Ishikawa (cell line): ENCODE measurements around the gene SENP1.

Experiments
- CEBPB ChIP-seq: IDR thresholded peaks from 2 replicates; pipeline ENCODE4 v1.6.1; 2012
- CREB1 ChIP-seq: IDR thresholded peaks from 2 replicates; pipeline ENCODE4 v1.6.1; 2012; ENCODE audit warnings: low read depth
- EGR1 ChIP-seq: IDR thresholded peaks from 2 replicates; pipeline ENCODE4 v1.6.1; 2012
- EP300 ChIP-seq: IDR thresholded peaks from 2 replicates; pipeline ENCODE4 v1.6.1; 2012; ENCODE audit warnings: borderline replicate concordance
- FOXM1 ChIP-seq: IDR thresholded peaks from 2 replicates; pipeline ENCODE4 v1.6.1; 2012; ENCODE audit warnings: low read depth, borderline replicate concordance
- NFIC ChIP-seq: IDR thresholded peaks from 2 replicates; pipeline ENCODE4 v1.6.1; 2012
- RAD21 ChIP-seq: IDR thresholded peaks from 2 replicates; pipeline ENCODE4 v1.6.1; 2012; ENCODE audit warnings: low read depth
- TAF1 ChIP-seq: IDR thresholded peaks from 2 replicates; pipeline ENCODE4 v1.6.1; 2012; ENCODE audit warnings: low read depth, mild to moderate bottlenecking
- TCF12 ChIP-seq: IDR thresholded peaks from 2 replicates; pipeline ENCODE4 v1.6.1; 2012; ENCODE audit warnings: low read depth
- TEAD4 ChIP-seq: IDR thresholded peaks from 2 replicates; pipeline ENCODE4 v1.6.1; 2012
- YY1 ChIP-seq: IDR thresholded peaks from 2 replicates; pipeline ENCODE4 v1.6.1; 2012; ENCODE audit warnings: low read depth
- ZBTB7A ChIP-seq: IDR thresholded peaks from 2 replicates; pipeline ENCODE4 v1.6.1; 2012; ENCODE audit warnings: low read depth
- TF ChIP-seq, protein P1 (sequence below): IDR thresholded peaks from 2 replicates; pipeline ENCODE4 v1.6.1; 2012
- TF ChIP-seq, protein P2 (sequence below): IDR thresholded peaks from 2 replicates; pipeline ENCODE4 v1.6.1; 2012
- TF ChIP-seq, protein P3 (sequence below): IDR thresholded peaks from 2 replicates; pipeline ENCODE4 v1.6.1; 2012; ENCODE audit warnings: low read depth, mild to moderate bottlenecking

SENP1 gene

DNA sequence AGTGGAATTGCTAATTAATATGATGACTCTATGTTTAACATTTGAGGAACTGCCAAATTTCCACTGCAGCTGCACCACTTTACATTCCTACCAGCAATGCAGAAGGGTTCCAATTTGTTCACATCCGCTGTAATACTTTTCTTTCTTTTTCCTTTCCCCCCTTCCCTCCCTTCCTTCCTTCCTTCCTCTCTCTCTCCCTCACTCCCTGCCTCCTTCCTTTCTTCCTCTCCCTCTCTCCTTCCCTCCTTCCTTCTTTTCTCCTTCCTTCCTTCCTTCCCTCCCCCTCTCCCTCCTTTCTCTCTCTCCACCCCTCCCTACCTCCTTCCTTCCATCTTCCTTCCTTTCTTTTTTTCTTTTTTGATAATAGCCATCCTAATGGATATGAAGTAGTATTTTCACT, 10.1 kb upstream of the SENP1 start:
- TF ChIP-seq TCF12 (no peak), FOXM1 (no peak), TEAD4 (no peak), CREB1 (no peak), EP300 (no peak), YY1 (no peak), CEBPB (no peak), TAF1 (no peak), NFIC (no peak), EGR1 (no peak), ZBTB7A (no peak)
- TF ChIP-seq, protein P1, sequence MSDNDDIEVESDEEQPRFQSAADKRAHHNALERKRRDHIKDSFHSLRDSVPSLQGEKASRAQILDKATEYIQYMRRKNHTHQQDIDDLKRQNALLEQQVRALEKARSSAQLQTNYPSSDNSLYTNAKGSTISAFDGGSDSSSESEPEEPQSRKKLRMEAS = no peak
- TF ChIP-seq, protein P2, sequence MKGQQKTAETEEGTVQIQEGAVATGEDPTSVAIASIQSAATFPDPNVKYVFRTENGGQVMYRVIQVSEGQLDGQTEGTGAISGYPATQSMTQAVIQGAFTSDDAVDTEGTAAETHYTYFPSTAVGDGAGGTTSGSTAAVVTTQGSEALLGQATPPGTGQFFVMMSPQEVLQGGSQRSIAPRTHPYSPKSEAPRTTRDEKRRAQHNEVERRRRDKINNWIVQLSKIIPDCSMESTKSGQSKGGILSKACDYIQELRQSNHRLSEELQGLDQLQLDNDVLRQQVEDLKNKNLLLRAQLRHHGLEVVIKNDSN = no peak
- TF ChIP-seq, protein P3, sequence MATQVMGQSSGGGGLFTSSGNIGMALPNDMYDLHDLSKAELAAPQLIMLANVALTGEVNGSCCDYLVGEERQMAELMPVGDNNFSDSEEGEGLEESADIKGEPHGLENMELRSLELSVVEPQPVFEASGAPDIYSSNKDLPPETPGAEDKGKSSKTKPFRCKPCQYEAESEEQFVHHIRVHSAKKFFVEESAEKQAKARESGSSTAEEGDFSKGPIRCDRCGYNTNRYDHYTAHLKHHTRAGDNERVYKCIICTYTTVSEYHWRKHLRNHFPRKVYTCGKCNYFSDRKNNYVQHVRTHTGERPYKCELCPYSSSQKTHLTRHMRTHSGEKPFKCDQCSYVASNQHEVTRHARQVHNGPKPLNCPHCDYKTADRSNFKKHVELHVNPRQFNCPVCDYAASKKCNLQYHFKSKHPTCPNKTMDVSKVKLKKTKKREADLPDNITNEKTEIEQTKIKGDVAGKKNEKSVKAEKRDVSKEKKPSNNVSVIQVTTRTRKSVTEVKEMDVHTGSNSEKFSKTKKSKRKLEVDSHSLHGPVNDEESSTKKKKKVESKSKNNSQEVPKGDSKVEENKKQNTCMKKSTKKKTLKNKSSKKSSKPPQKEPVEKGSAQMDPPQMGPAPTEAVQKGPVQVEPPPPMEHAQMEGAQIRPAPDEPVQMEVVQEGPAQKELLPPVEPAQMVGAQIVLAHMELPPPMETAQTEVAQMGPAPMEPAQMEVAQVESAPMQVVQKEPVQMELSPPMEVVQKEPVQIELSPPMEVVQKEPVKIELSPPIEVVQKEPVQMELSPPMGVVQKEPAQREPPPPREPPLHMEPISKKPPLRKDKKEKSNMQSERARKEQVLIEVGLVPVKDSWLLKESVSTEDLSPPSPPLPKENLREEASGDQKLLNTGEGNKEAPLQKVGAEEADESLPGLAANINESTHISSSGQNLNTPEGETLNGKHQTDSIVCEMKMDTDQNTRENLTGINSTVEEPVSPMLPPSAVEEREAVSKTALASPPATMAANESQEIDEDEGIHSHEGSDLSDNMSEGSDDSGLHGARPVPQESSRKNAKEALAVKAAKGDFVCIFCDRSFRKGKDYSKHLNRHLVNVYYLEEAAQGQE = no peak

DNA sequence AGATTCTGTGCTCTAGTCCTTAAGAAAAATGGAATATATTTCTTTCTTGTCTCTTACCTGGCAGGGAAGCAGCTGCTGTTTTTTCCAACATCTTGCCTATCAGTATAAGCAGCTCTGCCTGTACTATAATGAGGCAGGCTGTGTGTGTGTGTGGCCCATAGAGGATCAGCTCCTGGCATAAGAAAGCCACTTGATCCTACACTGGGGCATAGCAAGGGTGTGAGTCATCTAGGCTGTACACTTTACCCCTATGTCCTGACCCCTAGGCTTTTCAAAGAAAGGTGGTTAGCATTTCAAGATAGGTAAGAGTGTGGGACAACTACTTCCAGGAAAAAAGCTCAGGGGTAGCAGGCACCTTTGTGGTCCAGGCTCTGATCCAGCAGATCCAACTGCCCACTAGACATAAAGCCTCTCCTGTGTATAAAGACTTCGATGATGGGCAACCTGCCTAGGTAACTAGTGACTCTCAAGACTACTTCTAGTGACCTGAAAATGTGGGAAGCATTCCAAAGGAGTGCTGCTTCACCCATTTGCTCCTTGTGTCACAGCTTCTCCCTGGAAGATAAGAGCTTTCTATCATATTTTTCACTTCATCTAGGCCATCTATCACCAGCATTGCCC, 4.9 kb upstream of the SENP1 start:
- TF ChIP-seq, protein P3 = no peak
- TF ChIP-seq EGR1 (no peak), CREB1 (no peak), TEAD4 (no peak), YY1 (no peak), EP300 (no peak), TCF12 (no peak), FOXM1 (no peak), ZBTB7A (no peak), CEBPB (no peak), TAF1 (no peak), NFIC (no peak), RAD21 (no peak)
- TF ChIP-seq, protein P1 = no peak
- TF ChIP-seq, protein P2 = no peak

DNA sequence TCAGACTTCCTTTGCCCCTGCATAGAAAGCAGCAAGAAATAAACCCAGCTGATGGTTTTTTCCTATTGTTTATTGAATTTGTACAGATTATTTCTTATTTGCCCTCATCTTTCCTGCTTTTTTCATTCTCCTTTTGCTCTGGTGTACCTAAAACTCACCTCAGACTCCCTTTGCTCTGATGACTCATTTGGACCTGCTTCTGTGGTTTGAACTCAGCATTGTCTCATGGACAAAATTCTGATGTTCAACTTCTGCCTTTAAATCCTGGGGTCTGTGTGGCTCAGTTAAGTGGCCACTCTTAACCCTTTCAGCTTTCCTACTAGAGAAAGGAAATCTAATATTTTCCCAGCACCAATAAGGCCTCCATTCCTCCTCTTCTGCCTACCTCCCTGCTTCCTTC, 3.5 kb upstream of the SENP1 start:
- no peak for TF ChIP-seq CEBPB
- TF ChIP-seq CREB1 = no peak
- no peak for TF ChIP-seq ZBTB7A
- no peak for TF ChIP-seq FOXM1
- TF ChIP-seq, protein P2 = no peak
- no peak for TF ChIP-seq RAD21
- TF ChIP-seq NFIC = no peak
- no peak for TF ChIP-seq TCF12
- no peak for TF ChIP-seq EP300
- TF ChIP-seq, protein P1 = no peak
- no peak for TF ChIP-seq EGR1
- no peak for TF ChIP-seq YY1
- TF ChIP-seq TAF1 = no peak
- TF ChIP-seq, protein P3 = no peak
- TF ChIP-seq TEAD4 = no peak
